ENCODE data around the gene WHAMM. TPM values are rescaled to one million over a fixed set of nuclear protein-coding genes. Genes with fewer than 3 reads are reported as not detected.
A peak's percentile ranks its signal among the peaks of the same experiment; 100 is the strongest.

Gene WHAMM
- total and polyA plus RNA-seq, 2 of the 4 experiments (the other 2 are of a cell fraction) = 1.4 to 4.1 TPM

DNA sequence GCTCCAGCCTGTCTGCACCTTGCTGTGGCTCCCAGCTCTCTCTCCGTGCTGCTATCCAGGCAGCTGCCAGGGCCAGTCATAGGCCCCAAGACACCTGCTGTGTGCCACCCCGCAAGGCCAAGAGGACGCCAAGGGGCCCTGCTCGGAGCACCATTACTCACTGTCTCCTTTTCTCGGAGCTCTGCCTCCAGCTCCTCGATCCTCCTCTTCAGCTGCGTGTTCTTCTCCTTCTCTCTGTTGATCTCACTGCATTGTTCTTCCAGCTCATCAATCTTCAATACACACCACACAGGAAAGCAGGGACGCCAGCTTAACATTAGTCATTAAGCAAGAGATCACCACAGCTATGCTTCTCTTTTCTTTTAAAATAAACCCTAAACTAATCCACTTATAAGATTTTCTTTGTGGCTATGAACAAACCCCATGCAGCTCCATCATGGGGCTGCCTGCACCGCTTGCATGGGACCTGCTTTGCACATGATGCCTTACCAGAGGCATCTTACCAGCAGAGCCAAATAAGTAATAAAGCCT is 42.6 kb downstream of the WHAMM start:
- dilution Hi-C loops (cut with HindIII; ENCODE audit: low sequenced_read_pairs, unreplicated experiment) = no loop called here

More for the DNA sequence above, 42.6 kb downstream of the WHAMM start:
- no peaks in the 10 kb centered on the region for H3K36me3 ChIP-seq (ENCODE audit: control insufficient read depth, insufficient read depth, low read length)
- no peak overlapping the region for H2BK120ac ChIP-seq (ENCODE audit: low read depth, low read length)
- H3K9me3 ChIP-seq (ENCODE audit: control insufficient read depth, insufficient read depth, low read length) = no peaks in the 10 kb centered on the region
- H4K8ac ChIP-seq (ENCODE audit: low read depth in 2 of 2, low read length in 2 of 2) = no peak overlapping the region
- no peak overlapping the region for H3K9ac ChIP-seq (ENCODE audit: low read depth, low read length)
- H4K20me1 ChIP-seq (ENCODE audit: insufficient read depth, low read length) = no peaks in the 10 kb centered on the region
- WGBS, 2 experiments (ENCODE audit: extremely low coverage in 2 of 2, insufficient read length in 1 of 2) = 49% methylated on average over 5 of the region's 9 CpGs; no CpG with 5 or more reads in 1 of the 2 experiments
- H3K27me3 ChIP-seq (ENCODE audit: control insufficient read depth, insufficient read depth, low read length) = no peaks in the 10 kb centered on the region
- DNase-seq = peak; percentile 76
- H4K91ac ChIP-seq (ENCODE audit: insufficient read depth, low read depth, low read length) = no peak overlapping the region
- peak overlapping the region; percentile 7 for H2AK9ac ChIP-seq (replicated peaks; ENCODE audit: low read depth, low read length, poor library complexity)
- in situ Hi-C loops (cut with MboI; ENCODE audit: low sequenced_read_pairs) (no loop called here), intact Hi-C loops (cut with micrococcal nuclease) (loop anchor here (10.0 kb wide), 1 partner anchor 103 kb away; the partner anchor contains the start of gene HOMER2)
- no peak overlapping the region for H3K4me3 ChIP-seq (ENCODE audit: insufficient read depth, low read depth, low read length)
- H2AK5ac ChIP-seq (ENCODE audit: low read depth, low read length) = no peak overlapping the region
- H2BK15ac ChIP-seq (ENCODE audit: low read depth, low read length) = no peak overlapping the region
- H3K14ac ChIP-seq (replicated peaks; ENCODE audit: low read depth, low read length) = no peak overlapping the region
- H3K4me1 ChIP-seq (ENCODE audit: control insufficient read depth, insufficient read depth, low read length) = peaks cover 9% of the 10 kb centered on the region; the same call in 1 of the 2 replicates
- H3K27ac ChIP-seq (ENCODE audit: insufficient read depth, low read length) = no peak overlapping the region
- CTCF ChIA-PET = interaction anchor here (1.1 kb wide), 1 partner anchor 159 kb away, joined by 5 read pairs; no protein-coding TSS in a partner anchor
- H2BK5ac ChIP-seq (ENCODE audit: low read depth, low read length, poor library complexity, severe bottlenecking) = no peak overlapping the region
- H3K4me2 ChIP-seq (ENCODE audit: low read depth, low read length) = no peak overlapping the region
- TF ChIP-seq SMC3 (IDR thresholded peaks at IDR 0.05; ENCODE audit: low read depth, low read length) (no peak), CEBPB (IDR thresholded peaks at IDR 0.05; ENCODE audit: low read depth, low read length) (peak; percentile 31; the same call in 1 of the 2 replicates)
- H3K79me1 ChIP-seq (ENCODE audit: low read depth in 1 of 2, low read length in 2 of 2) = no peaks in the 10 kb centered on the region
- no peak overlapping the region for H3K23ac ChIP-seq (ENCODE audit: low read depth, low read length)
- ATAC-seq (ENCODE audit: low read depth) = no peak
- no peaks in the 10 kb centered on the region; the same call in 1 of the 2 replicates for H3K9me1 ChIP-seq (ENCODE audit: insufficient read depth, low read length)
- no TSS peak for BruUV-seq (replicated peaks)
- POLR2A ChIA-PET (ENCODE audit: unreplicated experiment) = no interaction called here
- no peak overlapping the region for H3K56ac ChIP-seq (ENCODE audit: extremely low read depth, insufficient read depth, low read length)
- H4K5ac ChIP-seq (ENCODE audit: low read depth, low read length) = no peak overlapping the region
- no peak overlapping the region for H2BK20ac ChIP-seq (ENCODE audit: low read depth, low read length)
- peak overlapping the region; percentile 70 for H2AFZ ChIP-seq (replicated peaks; ENCODE audit: low read length, poor library complexity)
- H3K4ac ChIP-seq (ENCODE audit: low read depth, low read length) = no peak overlapping the region
- no peak overlapping the region for H3K18ac ChIP-seq (ENCODE audit: low read depth, low read length)
